Epithelial cell of proximal tubule (primary cell): ENCODE measurements around the gene CGAS. TPM values are rescaled to one million over a fixed set of nuclear protein-coding genes. Genes with fewer than 3 reads are reported as not detected.
A peak's percentile ranks its signal among the peaks of the same experiment; 100 is the strongest.

ENCODE experiments used
- DNase-seq: peaks from one replicate; pipeline ENCODE4 v3.0.0-alpha.2; 2011; ENCODE audit warnings: low read depth
- H3K4me3 ChIP-seq: 2 replicates; pipeline ENCODE4 v1.5.1; 2011; ENCODE audit warnings: low read depth, mild to moderate bottlenecking, low read length
- CTCF ChIP-seq: conservative IDR thresholded peaks from 2 replicates; pipeline ENCODE4 v1.5.1; 2012; ENCODE audit warnings: low read depth, mild to moderate bottlenecking, low read length
- total RNA-seq: library from RNA; depleted of rRNA; stranded (reverse); fragments of >200 nt; gene quantifications from 2 replicates; pipeline ENCODE4 v1.2.3, GENCODE V29; 2015

The CGAS gene
- total RNA-seq = 9.1 and 18.2 TPM in 2 replicates

- no peak for DNase-seq
- H3K4me3 ChIP-seq = peak within 1 kb of the TSS; percentile 62
- TF ChIP-seq CTCF = no peak
Measured at GRCh38 chr6:73452107-73452461, at the start of gene CGAS. TSS of gene CGAS (minus strand) at chr6:73452297. CDS start at chr6:73452181, 116 bp downstream.

- no peak for DNase-seq
- TF ChIP-seq CTCF = no peak
- H3K4me3 ChIP-seq = no peak overlapping the region
Measured at GRCh38 chr6:73497915-73498314, 45.8 kb upstream of the CGAS start.

- H3K4me3 ChIP-seq = no peak overlapping the region
- DNase-seq = no peak
- TF ChIP-seq CTCF = no peak
Measured at GRCh38 chr6:73491377-73491776, 39.3 kb upstream of the CGAS start.

GRCh38 chr6:73487473-73487872, 35.4 kb upstream of the CGAS start:
- H3K4me3 ChIP-seq = no peak overlapping the region
- DNase-seq = no peak
- no peak for TF ChIP-seq CTCF

- no peak for TF ChIP-seq CTCF
- H3K4me3 ChIP-seq = no peak overlapping the region
- no peak for DNase-seq
Measured at GRCh38 chr6:73484438-73484837, 32.3 kb upstream of the CGAS start.

- TF ChIP-seq CTCF = no peak
- no peak overlapping the region for H3K4me3 ChIP-seq
- no peak for DNase-seq
Measured at GRCh38 chr6:73481969-73482368, 29.9 kb upstream of the CGAS start.

GRCh38 chr6:73477407-73477806, 25.3 kb upstream of the CGAS start:
- DNase-seq = no peak
- H3K4me3 ChIP-seq = no peak overlapping the region
- no peak for TF ChIP-seq CTCF
